T-helper 1 cell treated with Interleukin-12 subunit alpha and Interleukin-12 subunit beta and Interleukin-4 antibody, amounts not matched to agents 30 ng/mL and 1 ng/mL, for 36 hours (primary cell): ENCODE measurements around the gene HSF5. TPM values are rescaled to one million over a fixed set of nuclear protein-coding genes. Genes with fewer than 3 reads are reported as not detected.

Experiments used
- intact Hi-C: fragments of 100-400 bp; cut with micrococcal nuclease; formaldehyde crosslinking; loops from one replicate; pipeline ENCODE4 v1.15.1; 2024
- total RNA-seq: library from RNA; stranded (reverse); gene quantifications from 2 replicates; pipeline ENCODE4 v1.2.3, GENCODE V29; 2022

Gene HSF5
- total RNA-seq, 1 donor from 2014 or later: 0.47 TPM

DNA sequence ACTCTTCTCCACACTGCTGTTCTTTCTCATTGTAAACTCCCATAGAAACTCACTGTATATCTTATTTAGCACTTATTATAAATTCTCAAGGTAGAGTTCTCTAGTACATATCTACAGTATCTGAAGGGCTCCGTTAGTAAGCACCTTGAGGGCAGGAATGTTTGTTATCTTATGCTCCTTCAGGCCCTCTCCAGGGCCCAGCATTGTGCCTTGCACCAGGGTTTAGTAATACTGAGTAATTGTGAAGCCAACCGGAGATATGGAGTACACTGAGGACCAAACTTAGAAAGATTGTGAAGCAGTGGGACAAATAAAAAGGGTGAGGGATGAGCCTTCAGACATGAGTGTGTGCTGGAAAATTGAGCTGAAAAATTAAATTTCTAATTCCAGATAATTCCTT is 97.3 kb downstream of the HSF5 start:
- intact Hi-C loops: no loop called here

DNA sequence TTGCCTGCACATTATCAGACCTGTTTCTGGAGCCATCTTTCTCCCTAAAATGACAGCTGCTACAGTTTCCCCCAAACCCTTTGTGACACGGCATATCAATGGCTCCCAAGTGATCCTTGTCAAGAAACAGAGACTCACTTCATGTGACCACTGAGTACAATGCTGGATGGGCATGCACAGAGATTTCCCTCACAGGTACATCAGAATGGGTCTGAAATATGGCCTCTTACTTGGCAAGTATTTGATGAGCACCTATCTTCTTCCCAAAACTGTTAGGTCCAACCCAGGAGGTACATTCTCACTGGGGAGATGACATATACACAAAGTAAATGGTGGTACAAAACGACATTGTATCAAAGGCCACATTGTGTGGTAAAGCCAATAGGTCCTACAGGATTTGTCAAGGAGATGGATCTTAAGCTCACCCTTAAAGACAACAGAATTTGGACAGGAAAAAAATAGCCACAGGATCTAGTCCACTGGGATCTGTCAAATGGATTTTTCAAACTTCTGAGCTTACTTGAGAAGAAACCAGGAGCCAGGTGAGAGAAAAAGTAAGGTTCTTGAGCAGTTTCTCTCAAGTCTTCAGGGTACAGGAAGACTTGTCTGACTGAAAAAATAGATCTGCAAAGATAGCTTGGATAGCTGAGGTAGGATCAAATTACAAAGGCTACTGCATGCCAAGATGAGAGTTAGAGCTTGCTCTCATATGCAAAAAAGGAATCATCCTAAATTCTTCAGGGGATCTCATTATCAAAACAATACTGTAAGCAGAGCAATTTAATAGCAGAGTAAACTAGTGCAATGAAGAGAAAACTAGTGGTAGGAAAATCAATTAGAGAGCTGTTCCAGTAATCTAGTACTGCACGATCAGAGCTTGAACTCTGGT is 99.7 kb downstream of the HSF5 start:
- intact Hi-C loops: no loop called here

DNA sequence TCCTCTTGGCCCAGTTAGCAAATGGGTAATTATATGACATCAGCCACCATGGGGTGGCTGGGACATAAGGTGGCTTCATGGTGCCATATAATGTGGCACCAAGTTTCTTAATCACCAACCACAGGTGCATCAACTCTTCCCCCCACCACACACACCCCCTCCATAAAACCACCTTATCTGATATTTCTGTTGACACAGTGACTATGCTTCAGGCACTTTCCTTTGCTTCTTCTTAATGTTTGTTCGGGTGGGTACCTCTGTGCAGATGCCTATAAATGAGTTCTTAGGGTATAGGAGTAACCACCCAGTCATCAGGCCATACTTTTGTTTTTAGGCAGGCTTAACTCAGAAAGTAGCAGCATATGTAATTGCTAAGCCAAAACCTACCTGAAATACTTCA is 100.4 kb downstream of the HSF5 start:
- intact Hi-C loops: no loop called here

DNA sequence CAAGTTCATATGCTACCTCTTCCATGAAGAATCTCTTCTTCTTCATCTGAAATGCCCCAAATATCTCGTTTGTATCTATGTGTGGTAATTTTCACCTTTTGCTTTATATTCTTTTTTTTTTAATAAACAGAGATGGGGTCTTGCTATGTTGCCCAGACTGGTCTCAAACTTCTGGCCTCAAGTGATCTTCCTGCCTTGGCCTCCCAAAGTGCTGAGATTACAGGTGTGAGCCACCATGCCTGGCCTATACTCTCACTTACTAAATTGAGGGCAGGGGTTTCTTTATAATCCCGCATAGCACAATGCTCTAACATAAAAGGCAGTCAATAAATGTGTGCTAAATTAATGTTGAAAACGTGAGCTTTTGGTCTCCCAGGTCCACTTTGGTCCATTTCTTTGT is 101.5 kb downstream of the HSF5 start:
- intact Hi-C loops: no loop called here

DNA sequence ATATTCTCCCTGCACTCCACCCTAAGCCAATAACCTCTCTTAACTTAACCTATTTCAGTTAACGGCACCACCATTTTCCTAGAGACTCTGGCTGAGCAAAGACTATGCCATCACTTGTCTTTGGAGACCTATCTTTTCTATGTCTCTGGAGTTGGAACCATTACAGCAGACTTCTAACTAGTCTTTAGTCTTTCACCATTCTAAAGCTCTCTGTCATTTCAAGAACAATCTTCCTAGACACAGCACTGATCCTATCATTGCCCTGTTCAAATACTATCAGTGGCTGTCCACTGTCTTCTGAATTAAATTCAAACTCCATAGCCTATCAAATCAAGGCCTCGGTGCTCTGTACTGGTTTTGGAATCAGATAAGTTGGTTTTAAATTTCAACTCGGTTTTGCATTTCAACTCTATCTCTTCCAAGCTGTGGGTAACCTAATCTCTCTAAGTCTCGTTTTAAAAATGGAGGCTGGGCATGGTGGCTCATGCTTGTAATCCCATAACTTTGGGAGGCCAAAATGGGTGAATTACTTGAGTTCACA is 102.8 kb downstream of the HSF5 start:
- intact Hi-C loops: no loop called here

DNA sequence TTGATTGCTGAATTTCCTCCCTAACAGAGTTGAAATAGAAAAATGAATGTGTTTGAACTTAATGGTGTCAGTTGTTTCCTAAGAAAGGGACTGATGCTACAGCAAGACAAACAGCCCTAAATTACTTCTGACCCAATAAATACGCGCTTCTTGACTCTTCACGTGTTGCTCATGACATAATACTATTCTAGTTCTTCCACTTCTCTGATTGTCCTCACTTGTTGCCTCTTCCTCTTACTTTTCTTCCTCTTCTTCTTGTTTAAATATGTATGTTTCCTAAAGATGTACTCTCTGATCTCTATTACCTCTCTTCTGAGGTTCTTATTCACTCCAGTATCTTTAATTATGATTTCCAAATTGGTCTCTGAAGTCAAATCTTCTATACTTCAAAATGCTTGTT is 103.3 kb downstream of the HSF5 start:
- intact Hi-C loops: no loop called here

DNA sequence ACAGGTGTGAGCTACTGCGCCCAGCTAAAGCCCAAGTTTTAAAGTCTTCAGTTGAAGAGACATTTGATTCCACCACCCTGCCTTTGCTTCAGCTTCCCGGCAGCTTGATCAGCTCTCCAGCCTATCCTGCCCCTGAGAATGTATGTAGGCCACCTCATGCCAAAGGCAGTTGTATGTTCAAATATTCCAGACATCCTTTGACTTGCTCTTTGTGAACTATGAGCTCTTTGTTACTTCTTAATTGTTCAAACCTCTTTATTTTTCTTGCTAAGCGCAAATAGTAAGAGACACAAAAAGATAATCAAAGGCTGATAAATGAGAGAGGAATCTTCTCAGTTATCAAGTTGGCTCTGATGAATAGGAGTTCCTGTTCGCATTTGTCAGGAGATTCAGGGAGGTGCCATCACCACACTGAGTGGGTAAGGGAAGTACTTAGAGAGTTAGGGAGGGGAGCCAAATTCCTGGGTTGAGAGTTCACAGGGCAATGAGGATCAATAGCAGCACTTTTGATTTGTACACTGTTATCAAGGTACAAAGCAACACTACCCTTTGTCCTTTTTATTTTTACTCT is 104.2 kb downstream of the HSF5 start:
- intact Hi-C loops: no loop called here

DNA sequence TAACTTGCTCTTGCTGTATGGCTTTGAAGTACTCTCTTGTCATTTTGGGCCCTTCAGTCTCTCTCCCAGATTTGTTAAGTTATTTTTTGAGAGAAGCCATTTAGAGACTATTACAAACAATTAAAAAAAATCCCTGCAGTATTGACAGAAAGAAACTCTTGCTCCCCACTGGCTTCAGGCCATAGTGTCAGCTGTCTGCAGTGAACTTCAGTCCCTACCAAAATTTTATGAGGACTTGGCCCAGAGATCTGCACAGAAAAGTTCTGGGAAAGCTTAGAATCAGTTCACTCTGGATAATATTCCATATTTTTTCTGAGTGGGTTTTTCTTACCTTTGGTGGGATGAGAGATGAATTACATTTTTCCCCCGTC is 105.4 kb downstream of the HSF5 start:
- intact Hi-C loops: loop anchor here (1.0 kb wide), 1 partner anchor 34 kb away; the partner anchor contains the start of gene RNF43

DNA sequence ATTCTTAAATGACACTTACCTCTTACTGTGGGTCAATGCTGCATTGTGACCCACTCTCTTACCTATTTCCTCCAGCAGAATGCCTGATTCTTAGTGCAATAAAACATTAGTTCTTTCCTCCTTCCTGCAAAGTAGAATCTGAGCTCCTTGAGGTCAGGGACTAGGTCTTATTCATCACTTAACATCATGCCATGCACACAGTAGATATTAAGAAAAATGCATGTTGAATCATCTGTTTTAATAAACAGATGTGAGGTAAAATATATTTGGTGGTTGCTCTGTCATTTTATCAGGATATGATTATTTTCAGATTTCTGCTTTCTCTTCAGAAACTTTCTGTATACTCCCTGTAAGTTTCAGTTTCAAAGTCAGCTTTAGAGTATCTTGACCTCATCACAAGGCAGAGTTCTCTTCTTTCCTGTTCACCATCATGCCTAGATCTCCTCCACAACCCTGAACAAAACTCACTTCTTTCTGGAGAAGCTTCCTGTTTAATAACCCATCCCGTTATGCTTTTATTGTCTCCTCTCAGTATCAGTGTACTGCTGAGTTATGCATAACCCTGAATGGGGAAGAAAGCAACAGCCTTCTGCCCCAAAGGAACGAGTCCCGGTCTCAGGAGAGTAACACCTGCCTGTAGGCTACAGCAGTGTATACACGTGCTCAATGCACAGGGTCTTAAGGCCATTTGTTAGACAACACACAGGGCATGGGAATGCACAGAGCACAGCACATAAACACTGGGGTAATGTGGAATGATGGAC is 105.9 kb downstream of the HSF5 start:
- intact Hi-C loops: loop anchor here (1.0 kb wide), 1 partner anchor 35 kb away; the partner anchor contains the start of gene RNF43

DNA sequence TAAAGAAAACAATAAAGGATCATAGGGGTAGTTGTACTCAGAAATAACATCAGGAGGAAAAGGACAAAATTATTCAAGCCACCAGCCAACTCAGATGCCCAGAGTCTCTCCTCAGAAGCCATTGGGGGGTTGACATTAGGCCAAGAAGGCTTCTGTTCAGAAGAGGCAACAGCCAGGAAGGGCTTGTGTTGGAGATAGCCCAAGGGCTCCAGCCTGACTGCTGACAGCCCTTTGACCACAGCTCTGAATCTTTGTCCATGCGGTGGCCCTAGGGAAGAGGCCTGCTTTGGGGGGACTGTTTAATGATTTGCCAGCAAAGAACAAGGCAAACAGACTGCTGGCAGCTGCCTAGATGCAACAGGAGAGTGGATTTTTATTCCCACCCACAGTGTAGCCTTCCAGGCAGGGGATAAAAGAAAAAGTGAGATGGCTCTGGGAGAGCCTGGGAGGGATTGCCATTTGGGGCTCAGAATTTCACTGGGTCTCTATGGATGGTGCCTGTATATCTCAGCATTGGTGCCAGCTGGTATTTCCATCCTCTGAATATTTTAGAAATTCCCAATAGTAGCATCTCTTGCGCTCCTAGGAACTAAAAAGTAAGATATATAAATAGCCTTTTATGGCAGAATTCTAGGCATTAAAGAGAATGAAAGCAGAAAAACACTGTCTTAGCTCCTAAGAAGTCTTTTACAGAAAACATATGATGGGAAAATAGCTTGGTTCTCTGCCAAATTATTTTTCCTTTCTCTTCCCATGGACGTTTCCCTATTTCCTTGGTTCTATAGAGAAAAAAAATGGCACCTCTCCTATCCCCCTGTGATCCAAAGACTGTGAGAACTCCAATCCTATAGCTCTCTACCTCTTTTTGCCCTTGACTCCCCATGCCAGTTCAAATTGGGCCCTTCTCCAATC is 106.8 kb downstream of the HSF5 start:
- intact Hi-C loops: loop anchor here (1.0 kb wide), 1 partner anchor 36 kb away; the partner anchor contains the start of gene RNF43

DNA sequence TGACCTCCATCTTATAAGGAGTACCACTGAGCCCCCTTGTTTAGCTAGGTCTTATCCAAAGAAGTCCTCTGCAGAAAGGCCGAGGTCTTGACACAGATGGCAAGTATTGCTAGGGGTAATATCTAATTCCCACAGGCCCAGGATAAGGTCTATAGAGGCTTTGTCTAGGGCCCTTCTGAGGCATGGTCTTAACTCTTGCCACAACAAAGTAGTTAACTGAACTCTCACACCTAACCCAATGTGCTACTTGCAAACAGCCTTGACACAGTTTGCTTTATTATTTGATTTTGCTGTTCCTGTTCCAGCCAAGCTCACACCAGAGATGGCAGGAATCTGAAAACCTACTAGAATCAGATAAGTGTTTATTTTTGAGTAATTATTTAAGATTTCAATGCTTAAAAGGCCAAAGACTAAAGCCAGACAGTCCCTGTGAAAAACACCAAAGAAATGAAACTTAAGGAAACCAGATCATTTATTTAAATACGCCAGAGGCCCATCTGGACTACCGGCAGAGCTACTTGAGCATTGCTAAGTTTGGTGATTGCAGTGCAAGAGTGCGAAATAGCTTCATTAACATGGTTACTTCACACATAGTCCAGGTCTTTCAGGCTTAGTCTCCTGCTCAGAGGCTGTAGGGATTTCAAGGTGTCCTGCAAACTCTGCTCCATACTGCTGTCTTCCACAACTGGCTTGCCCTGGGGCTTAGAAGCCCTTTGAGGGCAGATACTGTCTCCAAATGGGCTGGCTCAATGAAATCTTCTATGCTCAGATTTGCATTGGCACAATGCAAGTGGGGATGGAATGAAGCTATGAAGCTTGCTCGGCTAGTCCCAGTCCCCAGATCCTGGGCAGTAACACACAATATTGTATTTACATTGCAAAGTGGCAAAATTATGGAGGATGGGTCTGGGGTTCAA is 107.7 kb downstream of the HSF5 start:
- intact Hi-C loops: no loop called here

DNA sequence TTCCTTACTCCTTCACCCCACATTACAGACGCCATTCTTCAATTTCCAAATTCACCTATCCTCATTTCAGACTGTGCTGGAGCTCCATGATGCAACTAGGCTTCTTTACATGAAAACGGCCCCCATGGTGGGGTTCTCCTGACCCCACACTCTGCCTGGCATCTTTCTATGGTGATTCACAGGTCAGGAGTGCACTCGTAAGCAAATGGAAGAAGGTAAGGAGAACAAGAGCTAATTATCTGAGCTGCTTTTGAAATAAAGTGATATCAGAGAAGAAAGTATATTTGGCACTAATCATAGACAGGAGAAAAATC is 108.7 kb downstream of the HSF5 start:
- intact Hi-C loops: no loop called here

DNA sequence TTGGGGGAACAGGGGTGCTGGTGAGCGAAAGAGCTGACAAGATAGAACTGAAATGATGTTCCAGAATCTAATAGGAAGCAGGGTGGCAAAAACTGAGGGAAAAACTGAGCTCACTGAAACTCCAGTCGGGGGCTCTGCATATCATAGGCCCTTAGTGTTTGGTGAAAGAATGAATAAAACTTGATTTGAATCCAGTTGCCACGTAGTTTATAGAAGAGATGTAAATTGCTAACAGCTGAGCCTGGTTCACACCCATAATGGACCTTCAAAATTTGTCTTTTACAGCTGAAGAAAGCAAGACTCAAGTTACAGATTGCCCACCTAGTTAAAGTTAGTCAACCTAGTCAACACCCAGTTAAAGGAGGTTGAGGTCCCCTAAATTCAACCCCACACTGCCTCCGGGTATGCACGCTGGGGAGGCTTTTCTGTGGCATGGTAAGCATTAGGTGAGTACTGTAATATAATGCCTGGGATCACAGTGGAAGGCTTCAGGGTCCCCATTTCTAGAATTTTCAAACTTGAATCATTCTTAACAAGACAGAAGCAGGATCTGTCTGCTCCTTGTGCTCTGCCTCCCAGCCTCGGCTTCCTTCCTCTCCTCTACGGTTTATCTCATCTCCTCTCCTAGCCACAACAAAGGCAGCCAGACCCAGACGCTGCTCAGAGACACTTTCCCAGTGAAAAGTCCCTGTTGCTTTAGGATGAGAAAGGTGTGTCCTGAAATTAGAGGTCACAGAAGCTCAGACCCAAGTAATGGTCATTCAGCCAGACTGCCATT is 109.3 kb downstream of the HSF5 start:
- intact Hi-C loops: no loop called here

DNA sequence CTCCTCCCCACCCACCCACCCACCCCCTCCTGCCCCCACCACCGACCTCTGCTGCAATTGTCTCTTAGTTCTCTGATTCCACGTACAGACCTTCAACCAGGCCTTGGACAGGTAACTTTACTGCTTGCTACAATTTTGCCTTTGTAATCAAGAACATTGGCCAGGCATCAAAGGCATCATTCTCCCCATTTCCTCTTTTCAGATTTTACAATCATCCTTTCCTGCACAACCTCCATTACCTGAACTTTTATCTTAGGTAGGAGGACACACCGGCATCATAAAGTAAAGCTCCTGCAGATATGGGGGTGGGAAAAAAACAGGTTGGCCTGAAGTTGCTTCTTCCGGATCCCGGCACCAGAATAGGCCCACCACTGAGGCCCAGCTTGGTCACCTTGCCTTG is 110.5 kb downstream of the HSF5 start:
- intact Hi-C loops: no loop called here

DNA sequence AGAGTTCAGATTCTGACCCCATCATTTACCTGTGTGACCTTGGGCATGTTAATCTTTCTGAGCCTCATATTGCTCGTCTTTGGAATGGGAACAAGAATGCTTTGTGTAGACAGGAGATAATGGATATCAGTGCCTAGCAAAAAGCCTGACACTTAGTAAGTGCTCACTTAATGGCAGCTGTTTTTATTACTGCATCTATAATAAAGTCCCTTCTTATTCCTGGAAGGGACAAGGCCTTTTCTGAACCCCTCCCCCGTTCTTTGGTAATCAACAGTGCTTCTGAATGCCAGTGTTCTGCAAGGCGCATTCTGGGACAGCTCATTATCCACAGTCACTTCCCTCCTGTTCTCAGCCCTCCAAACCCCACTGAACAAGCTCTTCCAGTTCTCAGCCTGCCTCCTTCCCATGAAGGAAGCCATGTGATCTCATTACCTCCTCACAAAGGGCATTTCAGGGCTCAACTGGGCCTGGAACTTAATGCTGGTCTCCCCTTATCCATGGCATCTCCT is 111.1 kb downstream of the HSF5 start:
- intact Hi-C loops: no loop called here

DNA sequence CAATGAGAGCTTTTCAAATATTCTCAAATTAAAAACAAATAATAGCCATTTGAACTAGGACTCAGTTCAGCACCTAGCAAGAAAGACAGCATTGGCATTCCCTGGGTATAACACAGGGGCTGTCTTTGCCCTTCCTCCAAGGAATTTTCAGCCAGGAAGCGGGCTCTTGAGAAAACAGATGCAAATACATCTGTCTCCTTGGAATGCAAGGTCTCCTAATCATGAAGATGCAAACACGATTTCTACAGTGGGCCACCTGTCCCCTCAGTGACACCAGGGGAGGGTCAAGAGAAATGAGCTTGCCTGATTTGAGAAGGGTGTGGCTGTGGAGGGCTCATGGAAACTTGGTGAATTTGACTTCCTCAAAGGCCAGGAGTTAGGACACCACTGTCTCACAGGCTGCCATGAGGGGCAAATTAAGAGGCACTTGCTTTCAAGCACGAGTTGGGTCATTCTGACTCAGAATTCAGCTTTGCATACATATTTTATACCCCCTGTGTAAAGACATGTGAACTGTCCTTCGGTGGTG is 111.7 kb downstream of the HSF5 start:
- intact Hi-C loops: no loop called here

DNA sequence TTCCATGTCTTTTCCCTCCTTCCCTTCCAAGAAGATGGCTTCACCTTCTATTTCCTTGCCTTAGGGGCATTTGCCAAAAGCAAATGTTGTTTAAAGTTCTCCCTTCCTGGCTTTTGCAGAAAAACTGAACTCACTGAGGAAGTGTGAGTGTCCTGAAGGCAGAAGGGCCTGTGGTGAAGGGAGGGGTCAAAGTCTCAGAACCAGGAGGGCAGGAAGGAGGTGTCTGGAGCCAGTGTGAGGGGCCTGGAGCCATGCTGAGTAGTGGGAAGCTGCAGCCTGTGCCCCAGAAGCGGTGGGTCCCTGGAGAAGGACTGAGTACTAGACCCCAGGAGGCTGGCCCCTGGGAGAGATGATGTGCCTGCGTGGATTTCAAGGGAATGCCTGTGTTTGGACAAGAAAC is 112.4 kb downstream of the HSF5 start:
- intact Hi-C loops: no loop called here

DNA sequence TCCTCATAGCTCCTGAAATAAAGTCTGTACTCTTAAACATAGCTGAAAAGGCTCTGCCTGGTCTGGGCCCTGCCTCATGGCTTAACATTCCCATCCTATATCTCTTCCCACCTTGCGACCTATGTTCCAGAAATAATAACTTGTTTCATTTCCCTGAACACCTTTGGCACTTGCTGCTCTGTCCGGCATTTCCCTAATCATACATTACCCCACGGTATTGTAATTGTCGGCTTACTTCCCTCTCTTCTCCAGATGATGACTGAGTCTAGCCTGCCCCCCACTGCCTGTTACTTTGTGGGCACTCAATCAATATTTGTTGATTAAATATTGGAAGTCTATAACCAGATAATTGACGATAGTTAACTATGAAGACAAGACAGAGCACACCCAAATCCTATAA is 113.0 kb downstream of the HSF5 start:
- intact Hi-C loops: no loop called here

DNA sequence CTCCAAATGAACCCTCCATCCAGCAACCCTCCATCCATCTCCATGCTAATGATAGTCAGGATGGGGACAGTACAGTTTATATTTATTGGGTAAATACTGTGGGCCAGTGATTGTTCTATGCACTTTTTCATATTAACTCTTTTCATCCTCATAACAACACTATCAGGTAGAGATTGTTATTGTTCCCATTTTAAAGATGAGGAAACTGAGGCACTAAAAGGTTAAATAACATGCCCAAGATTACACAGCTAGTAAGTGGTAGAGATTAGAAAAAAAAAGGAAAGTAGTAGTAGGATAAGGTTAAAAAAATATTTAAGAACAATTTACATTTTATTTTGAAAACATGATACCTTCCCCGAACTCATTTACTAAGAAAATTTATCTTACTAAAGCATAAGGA is 114.3 kb downstream of the HSF5 start:
- intact Hi-C loops: no loop called here
